Panc1 (cell line): ENCODE data around the gene STARD10.

Source experiments
- TF ChIP-seq, protein P1 (sequence below): fragments of 450-650 bp; IDR thresholded peaks from 2 replicates; pipeline ENCODE4 v1.5.1; 2017; ENCODE audit warnings: mild to moderate bottlenecking
- TF ChIP-seq, protein P2 (sequence below), 2 experiments: IDR thresholded peaks; 2 replicates each; pipeline ENCODE4 v1.6.1; 2011 to 2012; ENCODE audit warnings: low read depth in 2 of 2, control low read depth in 1 of 2, low read length in 1 of 2, mild to moderate bottlenecking in 1 of 2, moderate library complexity in 1 of 2; ENCODE audit not compliant: insufficient read depth in 1 of 2

GRCh38 chr11:72743321-72744221 lies 50.3 kb downstream of the STARD10 start:
- TF ChIP-seq, protein P1, sequence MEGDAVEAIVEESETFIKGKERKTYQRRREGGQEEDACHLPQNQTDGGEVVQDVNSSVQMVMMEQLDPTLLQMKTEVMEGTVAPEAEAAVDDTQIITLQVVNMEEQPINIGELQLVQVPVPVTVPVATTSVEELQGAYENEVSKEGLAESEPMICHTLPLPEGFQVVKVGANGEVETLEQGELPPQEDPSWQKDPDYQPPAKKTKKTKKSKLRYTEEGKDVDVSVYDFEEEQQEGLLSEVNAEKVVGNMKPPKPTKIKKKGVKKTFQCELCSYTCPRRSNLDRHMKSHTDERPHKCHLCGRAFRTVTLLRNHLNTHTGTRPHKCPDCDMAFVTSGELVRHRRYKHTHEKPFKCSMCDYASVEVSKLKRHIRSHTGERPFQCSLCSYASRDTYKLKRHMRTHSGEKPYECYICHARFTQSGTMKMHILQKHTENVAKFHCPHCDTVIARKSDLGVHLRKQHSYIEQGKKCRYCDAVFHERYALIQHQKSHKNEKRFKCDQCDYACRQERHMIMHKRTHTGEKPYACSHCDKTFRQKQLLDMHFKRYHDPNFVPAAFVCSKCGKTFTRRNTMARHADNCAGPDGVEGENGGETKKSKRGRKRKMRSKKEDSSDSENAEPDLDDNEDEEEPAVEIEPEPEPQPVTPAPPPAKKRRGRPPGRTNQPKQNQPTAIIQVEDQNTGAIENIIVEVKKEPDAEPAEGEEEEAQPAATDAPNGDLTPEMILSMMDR = no peak
- TF ChIP-seq, protein P2, sequence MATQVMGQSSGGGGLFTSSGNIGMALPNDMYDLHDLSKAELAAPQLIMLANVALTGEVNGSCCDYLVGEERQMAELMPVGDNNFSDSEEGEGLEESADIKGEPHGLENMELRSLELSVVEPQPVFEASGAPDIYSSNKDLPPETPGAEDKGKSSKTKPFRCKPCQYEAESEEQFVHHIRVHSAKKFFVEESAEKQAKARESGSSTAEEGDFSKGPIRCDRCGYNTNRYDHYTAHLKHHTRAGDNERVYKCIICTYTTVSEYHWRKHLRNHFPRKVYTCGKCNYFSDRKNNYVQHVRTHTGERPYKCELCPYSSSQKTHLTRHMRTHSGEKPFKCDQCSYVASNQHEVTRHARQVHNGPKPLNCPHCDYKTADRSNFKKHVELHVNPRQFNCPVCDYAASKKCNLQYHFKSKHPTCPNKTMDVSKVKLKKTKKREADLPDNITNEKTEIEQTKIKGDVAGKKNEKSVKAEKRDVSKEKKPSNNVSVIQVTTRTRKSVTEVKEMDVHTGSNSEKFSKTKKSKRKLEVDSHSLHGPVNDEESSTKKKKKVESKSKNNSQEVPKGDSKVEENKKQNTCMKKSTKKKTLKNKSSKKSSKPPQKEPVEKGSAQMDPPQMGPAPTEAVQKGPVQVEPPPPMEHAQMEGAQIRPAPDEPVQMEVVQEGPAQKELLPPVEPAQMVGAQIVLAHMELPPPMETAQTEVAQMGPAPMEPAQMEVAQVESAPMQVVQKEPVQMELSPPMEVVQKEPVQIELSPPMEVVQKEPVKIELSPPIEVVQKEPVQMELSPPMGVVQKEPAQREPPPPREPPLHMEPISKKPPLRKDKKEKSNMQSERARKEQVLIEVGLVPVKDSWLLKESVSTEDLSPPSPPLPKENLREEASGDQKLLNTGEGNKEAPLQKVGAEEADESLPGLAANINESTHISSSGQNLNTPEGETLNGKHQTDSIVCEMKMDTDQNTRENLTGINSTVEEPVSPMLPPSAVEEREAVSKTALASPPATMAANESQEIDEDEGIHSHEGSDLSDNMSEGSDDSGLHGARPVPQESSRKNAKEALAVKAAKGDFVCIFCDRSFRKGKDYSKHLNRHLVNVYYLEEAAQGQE (IDR thresholded peaks at IDR 0.05; ENCODE audit: insufficient read depth in 1 of 2, low read depth in 2 of 2, low read length in 1 of 2) = no peak
